ENCODE measurements around the gene FILIP1.

Gene FILIP1

GRCh38 chr6:75374961-75375400 is 118.6 kb downstream of the FILIP1 start:
- no peak for DNase-seq

DNA sequence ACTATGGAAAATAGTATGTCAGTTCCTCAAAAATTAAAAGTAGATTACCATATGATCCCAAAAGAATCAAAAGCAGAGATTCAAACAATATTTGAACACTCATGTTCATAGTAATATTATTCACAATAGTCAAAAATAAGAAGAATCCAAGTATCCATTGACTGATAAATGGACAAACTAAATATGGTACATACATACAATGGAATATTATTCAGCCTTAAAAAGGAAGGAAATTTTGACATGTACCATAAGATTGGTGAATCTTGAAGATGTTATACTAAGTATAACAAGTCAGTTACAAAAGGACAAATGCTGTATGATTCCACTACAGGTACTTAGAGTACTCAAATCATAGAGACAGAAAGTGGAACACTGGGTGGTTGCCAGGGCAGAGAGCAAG is 120.7 kb downstream of the FILIP1 start:
- no peak for DNase-seq

DNA sequence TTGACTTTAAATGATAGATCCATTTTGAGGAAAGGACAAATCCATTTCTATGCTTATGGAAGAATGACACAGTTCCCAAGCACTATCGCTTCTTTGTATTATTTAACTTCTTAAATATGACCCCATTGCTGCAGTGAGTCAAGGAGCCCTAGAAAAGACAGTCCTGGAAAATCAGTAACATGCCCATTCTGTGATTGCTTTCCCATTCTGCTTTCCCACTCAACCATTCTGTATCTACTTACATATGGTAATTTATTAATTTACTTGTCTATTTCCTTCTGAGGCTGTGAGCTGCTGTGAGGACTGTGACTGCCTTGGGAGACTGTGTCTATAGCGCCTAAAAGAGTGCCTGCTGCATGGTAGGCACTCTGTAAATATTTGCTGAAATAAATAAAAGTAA is 123.6 kb downstream of the FILIP1 start:
- DNase-seq: no peak

DNA sequence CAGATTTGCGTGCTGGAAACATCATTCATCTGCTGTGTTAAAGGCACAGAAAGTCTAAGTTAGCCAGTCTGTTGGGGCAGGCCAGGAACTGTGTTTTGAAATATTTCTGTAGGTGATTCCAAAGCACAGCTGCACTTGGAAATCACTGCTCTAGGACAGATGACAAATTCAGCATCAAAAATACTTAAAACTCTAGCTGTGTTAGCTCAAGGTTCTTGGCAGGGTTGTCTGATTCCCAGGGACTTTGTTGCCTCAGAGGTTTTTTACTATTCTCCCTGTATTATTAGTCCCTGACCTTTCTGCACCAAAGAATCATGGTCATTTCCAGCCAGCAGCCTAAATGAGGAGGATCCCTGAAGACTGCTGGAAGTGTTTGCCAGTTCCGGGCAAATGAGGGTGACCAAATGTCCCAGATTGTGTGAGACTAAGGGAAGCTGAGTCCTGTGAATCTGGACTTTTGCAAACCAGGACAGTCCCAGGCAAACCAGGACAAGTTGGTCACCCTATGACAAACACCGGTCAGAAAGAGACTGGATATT is 124.7 kb downstream of the FILIP1 start:
- no peak for DNase-seq

- DNase-seq: no peak
Observed at GRCh38 chr6:75368151-75368779, 125.3 kb downstream of the FILIP1 start.

- no peak for DNase-seq
Observed at GRCh38 chr6:75363304-75363703, 130.3 kb downstream of the FILIP1 start.

DNA sequence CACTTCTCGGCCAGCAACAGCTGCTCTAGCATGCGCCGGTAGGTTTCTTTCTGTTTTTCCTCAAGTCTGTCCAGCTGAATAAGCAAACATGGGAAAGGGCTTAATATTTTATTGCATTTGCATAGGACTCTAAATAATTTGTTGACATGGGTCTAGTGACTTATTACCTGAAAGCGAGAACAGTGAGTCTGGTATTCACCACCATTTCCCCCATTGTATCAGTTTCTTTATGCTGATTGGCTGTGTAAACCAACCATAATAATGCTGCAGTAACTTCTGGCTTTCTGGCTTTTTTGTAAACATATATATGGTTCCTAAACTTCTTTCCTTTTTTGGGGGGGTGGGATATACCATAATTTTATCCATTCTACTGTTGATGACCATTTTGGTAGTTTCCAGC is 140.0 kb downstream of the FILIP1 start:
- DNase-seq: no peak

DNA sequence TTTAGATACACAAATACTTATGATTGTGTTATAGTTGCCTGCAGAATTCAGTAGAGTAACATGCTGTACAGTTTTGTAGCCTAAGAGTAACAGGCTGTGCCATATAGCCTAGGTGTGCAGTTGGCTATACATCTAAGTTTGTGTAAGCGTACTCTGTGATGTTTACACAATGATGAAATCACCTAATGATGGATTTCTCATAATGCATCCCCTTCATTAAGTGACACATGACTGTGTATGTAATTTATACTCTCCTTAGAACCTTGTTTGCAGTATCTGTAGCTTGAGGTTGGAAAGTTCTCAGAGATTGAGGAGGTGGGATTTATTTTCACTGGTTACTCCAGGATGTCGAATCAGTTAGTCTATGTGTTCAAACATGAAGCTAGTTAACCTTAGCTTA is 142.0 kb downstream of the FILIP1 start:
- no peak for DNase-seq

DNA sequence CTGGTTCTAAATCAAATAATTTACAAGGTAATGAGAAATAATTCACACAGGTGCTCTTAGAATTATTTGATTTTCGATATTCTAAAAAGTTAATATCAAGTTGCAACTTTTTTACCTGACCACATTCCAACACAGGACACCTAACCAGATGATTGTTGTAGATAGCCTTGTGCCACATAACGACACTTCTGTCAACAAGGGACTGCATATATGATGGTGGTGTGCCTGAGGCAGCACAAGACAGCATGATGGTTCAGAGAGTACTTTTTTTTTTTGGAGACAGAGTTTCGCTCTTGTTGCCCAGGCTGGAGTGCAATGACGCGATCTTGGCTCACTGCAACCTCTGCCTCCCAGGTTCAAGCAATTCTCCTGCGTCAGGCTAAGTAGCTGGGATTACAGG is 142.8 kb downstream of the FILIP1 start:
- no peak for DNase-seq

DNA sequence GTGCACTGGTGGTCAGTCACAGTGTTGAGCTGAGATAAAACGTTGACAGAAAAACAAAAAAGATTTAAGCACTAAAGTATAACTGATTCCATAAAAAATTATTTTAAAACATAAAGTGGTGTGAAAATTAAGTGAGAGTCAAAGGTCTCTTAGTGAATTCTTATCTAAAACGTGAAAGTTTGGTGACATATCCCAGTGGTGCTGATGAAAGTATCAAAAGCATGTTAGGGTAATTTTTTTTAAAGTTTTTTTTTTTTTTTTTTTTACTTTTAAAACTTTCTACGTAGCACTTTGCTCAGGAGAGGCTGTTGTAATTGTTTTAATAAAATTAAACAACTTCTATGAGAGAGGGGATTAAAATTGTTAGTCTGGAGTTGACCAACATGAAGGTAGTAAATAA is 143.4 kb downstream of the FILIP1 start:
- no peak for DNase-seq

DNA sequence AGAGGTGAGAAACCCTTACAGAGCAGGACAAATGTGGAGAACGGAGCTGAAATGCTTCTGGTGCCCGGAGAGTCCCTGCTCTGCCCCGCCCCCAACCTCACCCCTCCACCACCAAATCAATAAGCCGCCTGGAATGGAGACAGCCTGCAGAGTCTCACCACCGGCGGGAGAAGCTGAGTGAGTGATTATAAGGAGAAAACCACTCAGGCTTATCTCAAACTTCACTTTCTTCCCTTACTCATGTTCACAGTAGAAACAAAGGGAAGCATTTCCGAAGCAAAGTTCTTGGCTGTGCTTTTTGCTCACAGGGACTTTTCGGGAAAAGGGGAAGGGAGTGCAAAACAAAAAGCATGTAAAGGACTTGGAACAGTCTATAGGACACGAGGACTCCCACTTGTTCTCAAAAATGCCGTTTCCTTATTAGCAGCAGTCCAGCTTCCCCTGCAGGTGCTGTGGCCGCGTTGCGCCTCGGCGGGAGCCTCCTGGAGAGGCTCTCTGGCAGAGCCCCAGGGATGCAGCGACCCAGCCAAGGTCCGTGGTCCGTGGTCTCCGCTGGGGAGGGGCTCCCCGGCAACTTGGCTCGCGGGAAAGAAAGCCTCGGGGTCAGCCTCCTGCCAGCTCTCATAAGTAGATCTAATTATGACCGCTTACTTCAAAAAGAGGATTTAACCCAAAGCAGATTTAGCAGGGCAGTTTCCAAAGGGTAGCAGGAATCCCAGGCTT is 144.2 kb downstream of the FILIP1 start:
- DNase-seq: no peak

- no peak for DNase-seq
Observed at GRCh38 chr6:75348882-75349261, 144.7 kb downstream of the FILIP1 start.

- no peak for DNase-seq
Observed at GRCh38 chr6:75347898-75348610, 145.5 kb downstream of the FILIP1 start.

DNA sequence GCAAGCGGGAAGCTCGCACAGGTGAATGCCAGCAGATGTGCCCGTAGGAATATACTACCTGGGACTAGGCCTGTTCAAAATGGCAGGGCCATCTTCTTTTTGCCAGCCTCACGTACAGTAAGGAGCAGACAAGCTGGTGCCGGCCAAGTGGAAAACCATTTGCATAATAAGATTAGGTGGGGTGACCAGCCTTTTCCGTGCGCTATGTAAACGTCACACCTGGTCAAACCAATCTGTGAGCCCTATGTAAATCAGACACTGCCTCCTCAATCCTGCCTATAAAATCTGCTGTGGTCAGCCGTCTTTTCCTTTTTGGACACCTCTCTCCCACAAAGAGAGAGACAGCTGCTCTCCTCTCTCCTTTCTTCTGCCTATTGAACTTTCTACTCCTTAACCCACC is 148.2 kb downstream of the FILIP1 start:
- no peak for DNase-seq

GRCh38 chr6:75344455-75344854 is 149.1 kb downstream of the FILIP1 start:
- no peak for DNase-seq

GRCh38 chr6:75344021-75344420 is 149.6 kb downstream of the FILIP1 start:
- DNase-seq: no peak

- no peak for DNase-seq
Observed at GRCh38 chr6:75337835-75338580, 155.6 kb downstream of the FILIP1 start.

GRCh38 chr6:75334266-75335040 is 159.1 kb downstream of the FILIP1 start:
- no peak for DNase-seq

DNA sequence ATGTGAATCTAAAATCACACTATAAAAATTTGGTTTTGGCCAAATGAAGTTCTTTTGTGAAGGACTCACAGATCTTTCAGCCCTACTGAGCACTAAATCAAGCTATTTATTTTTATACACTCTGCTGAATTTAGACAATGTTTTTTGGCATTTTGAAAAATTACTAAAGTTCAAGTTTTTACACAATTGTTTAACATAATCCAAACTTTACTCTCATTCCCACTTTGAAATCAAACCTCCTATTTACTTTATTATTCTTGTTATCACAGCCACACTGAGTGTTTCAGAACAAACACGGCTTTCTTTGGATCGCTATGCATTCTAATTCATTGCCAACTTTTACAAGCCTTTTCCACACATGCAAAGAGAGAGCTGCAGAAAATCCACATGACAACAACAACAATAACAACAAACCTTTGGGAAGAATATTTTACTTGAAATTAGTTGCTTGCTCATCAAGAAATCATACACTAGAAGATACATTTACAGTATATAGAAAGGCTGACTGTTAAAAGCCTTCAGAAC is 159.9 kb downstream of the FILIP1 start:
- DNase-seq: no peak

DNA sequence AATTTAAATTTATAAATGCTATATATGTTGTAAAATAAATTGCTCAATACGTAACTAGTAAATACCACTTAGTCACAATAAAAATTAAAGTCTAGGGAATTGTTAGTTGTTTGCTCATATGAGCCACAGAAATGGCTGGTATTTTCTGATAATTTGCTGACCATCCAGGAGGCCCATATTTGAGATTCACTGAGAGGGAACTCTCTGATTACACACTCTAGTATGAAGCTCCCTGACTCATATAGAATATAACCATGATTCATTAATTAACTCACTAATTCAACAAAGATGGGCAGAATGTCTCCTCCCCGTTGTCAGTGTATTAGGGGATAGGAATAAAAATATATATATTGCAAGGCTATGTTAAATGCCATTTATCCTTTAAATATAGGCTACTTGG is 162.4 kb downstream of the FILIP1 start:
- DNase-seq: no peak

GRCh38 chr6:75329703-75330102 is 163.9 kb downstream of the FILIP1 start:
- no peak for DNase-seq

- no peak for DNase-seq
Observed at GRCh38 chr6:75327807-75328206, 165.8 kb downstream of the FILIP1 start.

Data from stimulated activated CD4-positive, alpha-beta T cell treated with anti-CD3 and anti-CD28 coated beads, Interleukin-4, amount 100 ng/mL, for 1 hour (primary cell).